Heart left ventricle (tissue), 13 donors: Measurements from ENCODE around the gene SPTAN1.

Experiments used
- CTCF ChIP-seq, 12 donors: fragments of 200-600 bp; sonication (generic) in 4 of 12; IDR thresholded peaks; one replicate each; pipeline versions ENCODE4 v1.5.0 to v1.8.0; 2018 to 2022; ENCODE audit warnings: antibody characterized with exemption in 12 of 12, mild to moderate bottlenecking in 5 of 12
- POLR2A ChIP-seq, 2 donors: fragments of 450-650 bp; IDR thresholded peaks; one replicate each; pipeline ENCODE4 v1.6.1; 2017; ENCODE audit warnings: antibody characterized with exemption in 2 of 2, mild to moderate bottlenecking in 2 of 2, moderate library complexity in 2 of 2
- donor health status: ischemic (EF 13 %, LVEDD 7.1; RV severe dilation, severe dysfunction).
- donor health status: DM: no; HTN: yes; CAD: no.
- donor health status: DM: no; HTN: no; CAD: no.
- donor health status: ischemic (EF 25% LVEDD 6.9; RV normal size, moderate dysfunction).
- donor health status: ischemic (EF 25% LVEDD 5.7; RV mildly dilated, moderate dysfunction).
- donor health status: ischemic (EF 35%, LVEDD 5.7; RV mildly dilated, moderate dysfunction).
- donor health status: nonischemic (EF 11% LVEDD 7.7; RV severe dilation, severe dysfunction).
- donor health status: DM: yes; HTN: yes; CAD: no.
- donor health status: PGD.
- donor health status: ischemic (EF 29% LVEDD 5.4; RV normal size, mild dysfunction).
- donor health status: nonischemic (EF 23%, LVEDD 6.1; RV moderate dilation, normal function).

GRCh38 chr9:128504485-128505413, 47.6 kb upstream of the SPTAN1 start, which contains the start of gene GLE1:
- TF ChIP-seq POLR2A (IDR thresholded peaks at IDR 0.05): peak in 1 of 2 donors; percentile 80
- no peak for TF ChIP-seq CTCF (IDR thresholded peaks at IDR 0.05)
